Mucosa of descending colon (tissue), 3 donors: Measurements from ENCODE around the gene RNF14. TPM values are rescaled to one million over a fixed set of nuclear protein-coding genes. Genes with fewer than 3 reads are reported as not detected.

Experiments used
- ATAC-seq: fragments of 200-7000 bp; cut with Tn5 transposase; one replicate; pipeline ENCODE4 v1.9.1; 2020; ENCODE audit warnings: mild to moderate bottlenecking, moderate library complexity
- DNase-seq, 3 donors: peaks; one replicate each; pipeline ENCODE4 v3.0.0-alpha.2; 2020
- H3K36me3 ChIP-seq: fragments of 200-600 bp; one replicate; pipeline ENCODE4 v1.8.0; 2021; ENCODE audit warnings: low read depth, mild to moderate bottlenecking
- H3K4me1 ChIP-seq: fragments of 200-600 bp; one replicate; pipeline ENCODE4 v1.8.0; 2021; ENCODE audit warnings: low read depth, mild to moderate bottlenecking
- H3K4me3 ChIP-seq: fragments of 200-600 bp; one replicate; pipeline ENCODE4 v1.8.0; 2021; ENCODE audit warnings: mild to moderate bottlenecking
- H3K9me3 ChIP-seq: fragments of 200-600 bp; one replicate; pipeline ENCODE4 v1.8.0; 2021; ENCODE audit warnings: mild to moderate bottlenecking
- intact Hi-C, 2 donors: fragments of 100-400 bp; cut with DNase I in 1 of 2; cut with micrococcal nuclease in 1 of 2; formaldehyde crosslinking; loops; one replicate each; pipeline versions ENCODE4 v1.11.0 to v1.11.1; 2022; cut with DNase I, micrococcal nuclease
- total RNA-seq, 3 donors: library from RNA; stranded (reverse); fragmentation: NEBNext Ultra II Directional in 2 of 3; extraction: Animal tissue kit (Norgen Biotek cat#: 25700) in 2 of 3; gene quantifications; one replicate each; pipeline versions ENCODE4 v1.2.1 to v1.2.4, GENCODE V29; 2021 to 2023
- TF ChIP-seq, protein P1 (sequence below): fragments of 200-600 bp; IDR thresholded peaks from one replicate; pipeline ENCODE4 v1.8.0; 2022; ENCODE audit warnings: antibody characterized with exemption, mild to moderate bottlenecking
- donor health status: DM: no; HTN: no; CAD: no; lungs with moderate emphysema.
- donor health status: DM: no; HTN: no; CAD: no.
- donor health status: DM: no; HTN: yes; CAD: no.

Gene RNF14
- total RNA-seq, 3 donors from 2014 or later, result 63.5 to 69.1 (median 67.9) TPM

DNA sequence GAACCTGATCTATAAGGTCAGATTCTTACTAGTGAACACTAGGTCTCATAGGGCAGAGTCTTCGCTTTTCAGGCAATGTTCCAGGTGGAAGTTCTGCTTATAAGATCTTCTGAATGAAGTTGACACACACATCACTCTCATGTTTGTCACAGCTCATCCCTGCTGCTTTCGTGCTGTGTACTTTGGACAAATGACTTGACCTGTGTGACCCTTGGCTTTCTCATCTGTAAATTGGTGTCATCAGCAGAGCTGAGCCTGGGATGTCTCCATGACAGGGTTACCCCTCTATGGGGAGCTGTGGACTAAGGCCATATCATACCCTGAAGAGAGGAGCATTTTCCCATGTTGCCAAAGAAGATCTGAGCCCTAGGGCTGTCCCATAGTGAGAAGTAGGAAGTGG is 42.5 kb upstream of the RNF14 start:
- DNase-seq (no peak), ATAC-seq (no peak)
- Histone ChIP-seq H3K4me1 (peaks cover 10% of the 10 kb centered on the region), H3K36me3 (peaks cover 9% of the 10 kb centered on the region), H3K9me3 (no peaks in the 10 kb centered on the region), H3K4me3 (no peak overlapping the region)
- intact Hi-C loops, result no loop called here
- TF ChIP-seq, protein P1, sequence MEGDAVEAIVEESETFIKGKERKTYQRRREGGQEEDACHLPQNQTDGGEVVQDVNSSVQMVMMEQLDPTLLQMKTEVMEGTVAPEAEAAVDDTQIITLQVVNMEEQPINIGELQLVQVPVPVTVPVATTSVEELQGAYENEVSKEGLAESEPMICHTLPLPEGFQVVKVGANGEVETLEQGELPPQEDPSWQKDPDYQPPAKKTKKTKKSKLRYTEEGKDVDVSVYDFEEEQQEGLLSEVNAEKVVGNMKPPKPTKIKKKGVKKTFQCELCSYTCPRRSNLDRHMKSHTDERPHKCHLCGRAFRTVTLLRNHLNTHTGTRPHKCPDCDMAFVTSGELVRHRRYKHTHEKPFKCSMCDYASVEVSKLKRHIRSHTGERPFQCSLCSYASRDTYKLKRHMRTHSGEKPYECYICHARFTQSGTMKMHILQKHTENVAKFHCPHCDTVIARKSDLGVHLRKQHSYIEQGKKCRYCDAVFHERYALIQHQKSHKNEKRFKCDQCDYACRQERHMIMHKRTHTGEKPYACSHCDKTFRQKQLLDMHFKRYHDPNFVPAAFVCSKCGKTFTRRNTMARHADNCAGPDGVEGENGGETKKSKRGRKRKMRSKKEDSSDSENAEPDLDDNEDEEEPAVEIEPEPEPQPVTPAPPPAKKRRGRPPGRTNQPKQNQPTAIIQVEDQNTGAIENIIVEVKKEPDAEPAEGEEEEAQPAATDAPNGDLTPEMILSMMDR, result no peak

DNA sequence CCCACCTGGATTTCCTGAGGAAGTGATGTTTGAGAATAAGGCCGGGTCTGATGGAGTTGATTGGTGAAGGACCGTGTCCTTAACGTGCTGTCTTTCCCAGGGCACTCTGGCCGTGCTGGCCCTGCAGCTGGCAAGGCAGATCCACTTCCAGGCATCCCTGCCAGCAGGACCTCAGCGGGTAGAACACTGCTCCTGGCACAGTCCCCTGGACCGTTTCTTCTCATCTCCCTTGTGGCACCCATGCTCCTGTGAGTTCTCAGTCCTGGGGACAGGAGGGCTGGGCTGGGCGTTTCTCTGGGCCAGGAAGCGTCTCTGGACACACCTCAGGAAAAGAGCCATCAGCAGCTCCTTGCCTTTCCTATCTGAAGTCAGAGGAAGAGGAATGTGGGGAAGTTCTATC is 40.9 kb upstream of the RNF14 start:
- ATAC-seq, result no peak
- no peak for DNase-seq
- H3K4me1 ChIP-seq, result peaks cover 10% of the 10 kb centered on the region
- intact Hi-C loops, result no loop called here
- no peak overlapping the region for H3K4me3 ChIP-seq
- peaks cover 9% of the 10 kb centered on the region for H3K36me3 ChIP-seq
- TF ChIP-seq, protein P1, result no peak
- H3K9me3 ChIP-seq, result no peaks in the 10 kb centered on the region

DNA sequence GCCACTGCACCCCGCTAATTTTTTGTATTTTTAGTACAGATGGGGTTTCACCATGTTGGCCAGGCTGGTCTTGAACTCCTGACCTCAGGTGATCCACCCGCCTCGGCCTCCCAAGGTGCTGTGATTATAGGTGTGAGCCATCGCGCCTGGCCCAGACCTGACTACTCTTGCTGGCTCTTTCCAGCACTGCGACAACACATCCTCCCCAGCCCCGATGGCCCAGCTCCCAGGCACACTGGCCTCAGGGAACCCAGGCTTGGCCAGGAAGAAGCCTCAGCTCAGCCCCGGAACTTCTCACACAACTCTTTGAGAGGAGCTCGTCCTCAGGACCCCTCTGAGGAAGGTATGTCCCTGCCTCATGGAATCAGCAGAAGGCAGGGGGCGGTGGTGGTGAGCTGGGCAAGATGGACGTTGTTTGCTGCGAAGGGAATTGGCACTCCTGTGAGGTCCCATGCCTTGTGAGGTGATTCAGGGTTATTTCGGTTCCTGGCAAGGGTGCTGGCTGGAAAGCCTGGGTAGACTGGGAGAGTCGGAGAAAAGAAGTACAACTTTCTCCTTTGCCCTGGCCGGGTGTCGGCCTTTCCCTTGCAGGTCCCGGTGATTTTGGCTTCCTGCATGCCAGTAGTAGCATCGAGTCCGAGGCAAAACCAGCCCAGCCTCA is 39.4 kb upstream of the RNF14 start:
- TF ChIP-seq, protein P1, result no peak
- Histone ChIP-seq H3K9me3 (no peaks in the 10 kb centered on the region), H3K36me3 (peaks cover 9% of the 10 kb centered on the region), H3K4me1 (peaks cover 5% of the 10 kb centered on the region), H3K4me3 (no peak overlapping the region)
- DNase-seq, result no peak
- intact Hi-C loops, result no loop called here
- no peak for ATAC-seq

DNA sequence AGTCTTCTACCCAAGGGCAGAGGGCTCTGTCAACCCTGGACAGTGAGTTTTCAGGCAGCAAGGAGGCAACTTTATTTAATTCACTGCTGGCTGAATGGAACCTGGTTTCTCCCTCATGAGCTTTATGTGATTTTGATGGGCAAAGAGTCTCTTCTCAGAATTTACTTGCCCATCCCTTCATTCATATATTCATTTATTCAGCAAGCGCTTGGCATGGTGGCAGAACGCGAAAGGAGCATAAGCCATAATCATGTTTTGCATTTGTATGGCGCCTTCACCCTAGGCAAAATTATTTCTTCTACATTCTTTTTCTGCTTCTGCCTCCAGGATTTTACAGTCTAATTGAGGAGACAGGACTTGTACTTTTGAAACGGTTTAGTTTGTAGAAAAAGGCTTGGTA is 37.2 kb upstream of the RNF14 start:
- H3K4me3 ChIP-seq, result no peak overlapping the region
- TF ChIP-seq, protein P1, result no peak
- H3K9me3 ChIP-seq, result no peaks in the 10 kb centered on the region
- H3K4me1 ChIP-seq, result no peaks in the 10 kb centered on the region
- H3K36me3 ChIP-seq, result peaks cover 9% of the 10 kb centered on the region
- no peak for ATAC-seq
- intact Hi-C loops, result no loop called here
- no peak for DNase-seq

DNA sequence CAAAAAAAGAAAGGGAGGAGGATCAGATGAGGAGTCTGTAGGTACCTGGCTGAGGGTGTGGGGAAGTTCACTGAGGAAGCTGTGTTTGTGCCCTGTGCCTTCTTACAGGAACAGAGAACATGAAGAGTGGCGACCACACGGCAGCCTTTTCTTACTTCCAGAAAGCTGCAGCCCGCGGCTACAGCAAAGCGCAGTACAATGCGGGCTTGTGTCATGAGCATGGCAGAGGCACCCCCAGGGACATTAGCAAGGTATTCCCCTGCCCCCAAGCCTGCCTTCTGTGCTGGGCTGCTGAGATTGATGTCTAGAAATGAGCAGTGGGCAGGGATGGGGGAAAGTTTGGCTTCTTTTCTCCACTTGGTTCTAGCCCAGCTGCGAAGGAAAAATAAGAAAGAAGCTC is 35.8 kb upstream of the RNF14 start:
- Histone ChIP-seq H3K4me1 (no peaks in the 10 kb centered on the region), H3K4me3 (no peak overlapping the region), H3K36me3 (peaks cover 5% of the 10 kb centered on the region), H3K9me3 (no peaks in the 10 kb centered on the region)
- TF ChIP-seq, protein P1, result no peak
- ATAC-seq (no peak), DNase-seq (no peak)
- intact Hi-C loops, result no loop called here
